Ascending aorta (tissue), 2 donors: ENCODE results near the gene FRYL. TPM values are rescaled to one million over a fixed set of nuclear protein-coding genes. Genes with fewer than 3 reads are reported as not detected.
"Not testable (repeated sequence)": the region's sequence is repeated elsewhere in the genome, so short reads cannot be mapped to it uniquely, and the experiment has no call there.

Source experiments
- DNase-seq, 2 donors: peaks; one replicate each; pipeline ENCODE4 v3.0.0-alpha.2; 2019; ENCODE audit warnings: low spot score in 2 of 2
- H3K27ac ChIP-seq, 2 donors: fragments of 200-600 bp; sonication (generic); one replicate each; pipeline ENCODE4 v1.5.1; 2016 to 2017; ENCODE audit warnings: mild to moderate bottlenecking in 1 of 2
- H3K27me3 ChIP-seq: fragments of 200-600 bp; sonication (generic); one replicate; pipeline ENCODE4 v1.5.1; 2017
- H3K36me3 ChIP-seq, 2 donors: fragments of 200-600 bp; sonication (generic); one replicate each; pipeline ENCODE4 v1.5.1; 2016
- H3K4me1 ChIP-seq, 2 donors: fragments of 200-600 bp; sonication (generic); one replicate each; pipeline ENCODE4 v1.5.1; 2016 to 2017; ENCODE audit warnings: mild to moderate bottlenecking in 1 of 2
- H3K4me3 ChIP-seq, 2 donors: fragments of 200-600 bp; sonication (generic); one replicate each; pipeline ENCODE4 v1.5.1; 2016 to 2017; ENCODE audit warnings: mild to moderate bottlenecking in 1 of 2
- H3K9me3 ChIP-seq, 2 donors: fragments of 200-600 bp; sonication (generic); one replicate each; pipeline ENCODE4 v1.5.1; 2016
- intact Hi-C: fragments of 100-400 bp; cut with DNase I; formaldehyde crosslinking; loops from one replicate; pipeline ENCODE4 v1.15.1; 2023
- total RNA-seq: library from RNA; depleted of rRNA; stranded (reverse); fragments of >200 nt; gene quantifications from one replicate; pipeline ENCODE4 v1.1.0, GENCODE V29; 2016
- TF ChIP-seq, protein P1 (sequence below), 3 experiments: fragments of 200-600 bp in 2 of 3; fragments of 450-650 bp in 1 of 3; sonication (generic) in 2 of 3; IDR thresholded peaks; one replicate each; pipeline ENCODE4 v1.5.1; 2016 to 2019; ENCODE audit warnings: antibody characterized with exemption in 3 of 3, mild to moderate bottlenecking in 1 of 3, moderate library complexity in 1 of 3

FRYL gene
- total RNA-seq, 1 donor from 2014 or later = 40.6 TPM

- TF ChIP-seq, protein P1, sequence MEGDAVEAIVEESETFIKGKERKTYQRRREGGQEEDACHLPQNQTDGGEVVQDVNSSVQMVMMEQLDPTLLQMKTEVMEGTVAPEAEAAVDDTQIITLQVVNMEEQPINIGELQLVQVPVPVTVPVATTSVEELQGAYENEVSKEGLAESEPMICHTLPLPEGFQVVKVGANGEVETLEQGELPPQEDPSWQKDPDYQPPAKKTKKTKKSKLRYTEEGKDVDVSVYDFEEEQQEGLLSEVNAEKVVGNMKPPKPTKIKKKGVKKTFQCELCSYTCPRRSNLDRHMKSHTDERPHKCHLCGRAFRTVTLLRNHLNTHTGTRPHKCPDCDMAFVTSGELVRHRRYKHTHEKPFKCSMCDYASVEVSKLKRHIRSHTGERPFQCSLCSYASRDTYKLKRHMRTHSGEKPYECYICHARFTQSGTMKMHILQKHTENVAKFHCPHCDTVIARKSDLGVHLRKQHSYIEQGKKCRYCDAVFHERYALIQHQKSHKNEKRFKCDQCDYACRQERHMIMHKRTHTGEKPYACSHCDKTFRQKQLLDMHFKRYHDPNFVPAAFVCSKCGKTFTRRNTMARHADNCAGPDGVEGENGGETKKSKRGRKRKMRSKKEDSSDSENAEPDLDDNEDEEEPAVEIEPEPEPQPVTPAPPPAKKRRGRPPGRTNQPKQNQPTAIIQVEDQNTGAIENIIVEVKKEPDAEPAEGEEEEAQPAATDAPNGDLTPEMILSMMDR (IDR thresholded peaks at IDR 0.05) = no peak
- H3K4me1 ChIP-seq = peaks cover 0 to 27% of the 10 kb centered on the region in 2 donors
- DNase-seq = no peak
- peak overlapping the region in 1 of 2 donors; percentile 20 for H3K27ac ChIP-seq
- no peaks in the 10 kb centered on the region for H3K9me3 ChIP-seq
- no peaks in the 10 kb centered on the region for H3K27me3 ChIP-seq
- H3K4me3 ChIP-seq = no peak overlapping the region
- no peaks in the 10 kb centered on the region for H3K36me3 ChIP-seq
- intact Hi-C loops = no loop called here
Observed at GRCh38 chr4:48640699-48641098, 139.4 kb downstream of the FRYL start.

- TF ChIP-seq, protein P1 (IDR thresholded peaks at IDR 0.05) = no peak
- Histone ChIP-seq H3K27ac (peak overlapping the region in 1 of 2 donors; percentile 20), H3K36me3 (no peaks in the 10 kb centered on the region), H3K9me3 (no peaks in the 10 kb centered on the region), H3K27me3 (no peaks in the 10 kb centered on the region), H3K4me1 (peaks cover 0 to 30% of the 10 kb centered on the region in 2 donors), H3K4me3 (no peak overlapping the region)
- intact Hi-C loops = no loop called here
- no peak for DNase-seq
Observed at GRCh38 chr4:48640225-48640624, 139.9 kb downstream of the FRYL start.

DNA sequence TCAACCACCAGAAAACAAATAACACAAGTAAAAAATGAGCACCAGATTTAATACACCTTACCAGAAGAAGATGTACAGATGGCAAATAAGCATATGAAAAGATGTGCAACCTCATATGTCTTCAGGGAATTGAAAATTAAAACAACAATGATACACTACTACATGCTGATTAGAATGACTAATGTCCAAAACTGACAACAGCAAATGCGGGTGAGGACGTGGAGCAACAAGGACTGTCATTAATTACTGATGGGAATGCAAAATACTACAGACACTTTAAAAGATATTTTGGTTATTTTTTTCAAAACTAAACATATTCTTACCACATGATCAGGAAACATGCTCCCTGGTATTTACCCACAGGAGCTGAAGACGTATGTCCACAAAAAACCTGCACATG lies 140.3 kb downstream of the FRYL start:
- peaks cover 0 to 33% of the 10 kb centered on the region in 2 donors for H3K4me1 ChIP-seq
- DNase-seq = no peak
- TF ChIP-seq, protein P1 (IDR thresholded peaks at IDR 0.05) = no peak
- H3K27ac ChIP-seq = no peak overlapping the region
- intact Hi-C loops = no loop called here
- H3K27me3 ChIP-seq = no peaks in the 10 kb centered on the region
- H3K36me3 ChIP-seq = no peaks in the 10 kb centered on the region
- H3K9me3 ChIP-seq = no peaks in the 10 kb centered on the region
- no peak overlapping the region for H3K4me3 ChIP-seq

- H3K4me1 ChIP-seq = peaks cover 0 to 30% of the 10 kb centered on the region in 2 donors
- DNase-seq, intact Hi-C loops, H3K27me3 ChIP-seq, H3K9me3 ChIP-seq, H3K4me3 ChIP-seq, H3K36me3 ChIP-seq, H3K27ac ChIP-seq: not testable (repeated sequence)
Observed at GRCh38 chr4:48638586-48638985, 141.5 kb downstream of the FRYL start.

DNA sequence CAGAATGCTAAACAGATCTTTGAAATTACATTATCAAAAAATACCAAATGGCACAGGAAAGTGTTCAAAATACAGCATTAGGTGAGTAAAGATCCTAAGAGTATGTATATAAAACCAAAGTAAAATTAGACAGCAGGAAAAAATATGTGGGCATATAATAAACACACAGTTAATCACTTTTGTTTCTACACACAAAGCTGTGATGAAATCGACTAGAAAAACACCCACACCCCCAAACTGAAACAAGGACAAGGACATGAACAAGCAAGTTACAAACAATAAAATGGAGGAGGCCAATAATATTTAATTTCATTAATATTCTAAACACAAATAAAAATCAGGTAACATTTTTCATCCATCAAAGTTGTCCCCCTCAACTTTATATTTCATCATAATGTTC lies 143.2 kb downstream of the FRYL start:
- intact Hi-C loops = no loop called here
- TF ChIP-seq, protein P1 (IDR thresholded peaks at IDR 0.05) = no peak
- Histone ChIP-seq H3K4me1 (peaks cover 0 to 21% of the 10 kb centered on the region in 2 donors), H3K27ac (no peak overlapping the region), H3K4me3 (no peak overlapping the region), H3K9me3 (no peaks in the 10 kb centered on the region), H3K27me3 (no peaks in the 10 kb centered on the region), H3K36me3 (no peaks in the 10 kb centered on the region)
- no peak for DNase-seq

DNA sequence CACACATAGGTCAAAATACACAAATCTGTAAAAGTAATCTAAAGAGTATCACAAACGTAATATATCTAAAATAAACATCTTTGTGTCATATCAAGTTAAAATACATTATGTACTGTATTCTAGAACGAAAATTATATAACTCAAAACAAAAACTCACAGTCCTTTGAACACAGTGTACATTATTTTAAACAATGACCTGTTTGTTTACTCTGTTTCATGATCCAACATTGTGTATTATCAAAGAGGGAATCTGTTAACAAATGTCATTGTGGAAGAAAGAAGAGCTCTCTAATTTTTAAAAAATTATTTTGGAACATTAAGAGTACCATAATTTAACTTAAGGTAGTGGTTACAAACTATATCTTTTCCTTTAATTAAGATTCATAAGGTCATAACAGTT lies 144.1 kb downstream of the FRYL start:
- Histone ChIP-seq H3K4me3 (no peak overlapping the region), H3K9me3 (no peaks in the 10 kb centered on the region), H3K27me3 (no peaks in the 10 kb centered on the region), H3K36me3 (no peaks in the 10 kb centered on the region), H3K27ac (no peak overlapping the region), H3K4me1 (peaks cover 0 to 16% of the 10 kb centered on the region in 2 donors)
- TF ChIP-seq, protein P1 (IDR thresholded peaks at IDR 0.05) = no peak
- no peak for DNase-seq
- intact Hi-C loops = no loop called here
